Heart right ventricle (tissue), 16 donors: ENCODE data around the gene CCNO. TPM values are rescaled to one million over a fixed set of nuclear protein-coding genes. Genes with fewer than 3 reads are reported as not detected.

Source experiments
- ATAC-seq, 8 donors: fragments of 200-7000 bp; cut with Tn5 transposase; one replicate each; pipeline ENCODE4 v1.9.1; 2020; ENCODE audit warnings: mild to moderate bottlenecking in 8 of 8, moderate library complexity in 8 of 8, moderate number of reproducible peaks in 1 of 8
- DNase-seq, 2 donors: peaks; one replicate each; pipeline ENCODE4 v3.0.0-alpha.2; 2020
- H3K27ac ChIP-seq, 10 donors: fragments of 200-600 bp; sonication (generic) in 2 of 10; one replicate each; pipeline versions ENCODE4 v1.5.0 to v1.8.0; 2020 to 2022; ENCODE audit warnings: mild to moderate bottlenecking in 3 of 10
- H3K27me3 ChIP-seq, 7 donors: fragments of 200-600 bp; one replicate each; pipeline ENCODE4 v1.8.0; 2021 to 2022; ENCODE audit warnings: mild to moderate bottlenecking in 2 of 7
- H3K36me3 ChIP-seq, 9 donors: fragments of 200-600 bp; sonication (generic) in 1 of 9; one replicate each; pipeline versions ENCODE4 v1.5.0 to v1.8.0; 2020 to 2022; ENCODE audit warnings: mild to moderate bottlenecking in 2 of 9
- H3K4me1 ChIP-seq, 9 donors: fragments of 200-600 bp; sonication (generic) in 1 of 9; one replicate each; pipeline versions ENCODE4 v1.5.0 to v1.8.0; 2020 to 2022; ENCODE audit warnings: mild to moderate bottlenecking in 4 of 9
- H3K4me3 ChIP-seq, 10 donors: fragments of 200-600 bp; sonication (generic) in 2 of 10; one replicate each; pipeline versions ENCODE4 v1.5.0 to v1.8.0; 2020 to 2022; ENCODE audit warnings: mild to moderate bottlenecking in 7 of 10, moderate library complexity in 2 of 10
- H3K9me3 ChIP-seq, 11 donors: fragments of 200-600 bp in 10 of 11; sonication (generic) in 2 of 11; one replicate each; pipeline versions ENCODE4 v1.5.0 to v1.8.0; 2013 to 2022; ENCODE audit warnings: mild to moderate bottlenecking in 2 of 11, control low read depth in 1 of 11, moderate library complexity in 1 of 11
- CTCF ChIP-seq, 9 donors: fragments of 200-600 bp; sonication (generic) in 2 of 9; IDR thresholded peaks; one replicate each; pipeline versions ENCODE4 v1.5.0 to v1.8.0; 2021 to 2022; ENCODE audit warnings: antibody characterized with exemption in 9 of 9, mild to moderate bottlenecking in 5 of 9, moderate library complexity in 1 of 9
- WGBS, 2 donors: extraction: QIAGEN DNeasy Blood & Tissue Kit; methylation state at CpG; one replicate each; pipeline ENCODE4 v1.1.7; 2013; ENCODE audit warnings: inconsistent platforms in 1 of 2; 5-methylcytosine and 5-hydroxymethylcytosine counted together
- intact Hi-C, 10 donors: fragments of 100-400 bp; cut with DNase I; formaldehyde crosslinking; loops; one replicate each; pipeline versions ENCODE4 v1.11.1 to v1.14.2; 2022
- polyA plus RNA-seq, 2 donors: library from polyadenylated mRNA; stranded (reverse); fragments of 200-250 nt; gene quantifications; one replicate each; pipeline ENCODE4 v1.2.3, GENCODE V29; 2013
- total RNA-seq, 10 donors: library from RNA; stranded (reverse); fragmentation: NEBNext Ultra II Directional in 3 of 10; extraction: Animal tissue kit (Norgen Biotek cat#: 25700) in 3 of 10; gene quantifications; one replicate each; pipeline versions ENCODE4 v1.2.1 to v1.2.4, GENCODE V29; 2021 to 2023
- donor health status: Arrhythmogenic right ventricular cardiomyopathy.
- donor health status: ischemic (EF 13 %, LVEDD 7.1; RV severe dilation, severe dysfunction).
- donor health status: healthy with polysubstance abuse.
- donor health status: DM: no; HTN: yes; CAD: no.
- donor health status: DM: no; HTN: no; CAD: no.
- donor health status: ischemic (EF 25% LVEDD 6.9; RV normal size, moderate dysfunction).
- donor health status: ischemic (EF 25% LVEDD 5.7; RV mildly dilated, moderate dysfunction).
- donor health status: healthy.
- donor health status: DM: yes; HTN: yes; CAD: no.
- donor health status: Ischemic cardiomyopathy.
- donor health status: ischemic (EF 35%, LVEDD 5.7; RV mildly dilated, moderate dysfunction).
- donor health status: nonischemic (EF 11% LVEDD 7.7; RV severe dilation, severe dysfunction).
- donor health status: DM: yes; HTN: yes; CAD: no.
- donor health status: PGD.
- donor health status: ischemic (EF 29% LVEDD 5.4; RV normal size, mild dysfunction).
- donor health status: nonischemic (EF 23%, LVEDD 6.1; RV moderate dilation, normal function).

CCNO gene
- total and polyA plus RNA-seq, 12 donors: 0.07 to 0.41 (median 0.15) TPM; not detected in 9

DNA sequence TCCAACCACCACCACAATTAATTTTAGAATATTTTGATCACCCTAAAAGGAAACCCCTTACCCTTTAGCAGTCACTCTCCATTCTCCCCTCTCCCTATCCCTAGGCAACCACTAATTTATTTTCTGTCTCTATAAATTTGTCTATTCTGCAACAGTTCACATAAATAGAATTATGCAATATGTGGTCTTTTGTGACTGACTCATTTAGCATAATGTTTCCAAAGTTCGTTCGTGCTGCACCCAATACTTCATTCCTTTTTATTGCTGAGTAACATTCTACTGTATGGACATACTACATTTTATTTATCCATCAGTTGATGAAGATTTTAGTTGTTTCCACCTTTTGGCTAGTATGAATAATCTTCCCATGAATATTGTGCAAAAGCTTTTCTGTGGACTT is 42.2 kb downstream of the CCNO start:
- no peak for TF ChIP-seq CTCF (IDR thresholded peaks at IDR 0.05)
- intact Hi-C loops: no loop called here
- H3K36me3 ChIP-seq: no peaks in the 10 kb centered on the region
- DNase-seq (no peak), ATAC-seq (no peak)
- no peak overlapping the region for H3K27ac ChIP-seq
- H3K27me3 ChIP-seq: peaks cover 0 to 100% (median 79%) of the 10 kb centered on the region in 7 donors
- H3K4me1 ChIP-seq: no peaks in the 10 kb centered on the region
- H3K9me3 ChIP-seq: no peaks in the 10 kb centered on the region
- WGBS, 2 donors: 85 to 92% methylated on average over 2 of the region's 2 CpGs
- no peak overlapping the region for H3K4me3 ChIP-seq

- TF ChIP-seq CTCF (IDR thresholded peaks at IDR 0.05): no peak
- Histone ChIP-seq H3K4me3 (no peak overlapping the region), H3K9me3 (no peaks in the 10 kb centered on the region), H3K4me1 (no peaks in the 10 kb centered on the region), H3K27ac (no peak overlapping the region), H3K27me3 (peaks cover 0 to 99% (median 87%) of the 10 kb centered on the region in 7 donors), H3K36me3 (no peaks in the 10 kb centered on the region)
- intact Hi-C loops: no loop called here
- DNase-seq: no peak
- WGBS, 2 donors: 60 to 64% methylated on average over 6 of the region's 6 CpGs
- ATAC-seq: no peak
Observed at GRCh38 chr5:55188656-55189540, 44.5 kb downstream of the CCNO start.

DNA sequence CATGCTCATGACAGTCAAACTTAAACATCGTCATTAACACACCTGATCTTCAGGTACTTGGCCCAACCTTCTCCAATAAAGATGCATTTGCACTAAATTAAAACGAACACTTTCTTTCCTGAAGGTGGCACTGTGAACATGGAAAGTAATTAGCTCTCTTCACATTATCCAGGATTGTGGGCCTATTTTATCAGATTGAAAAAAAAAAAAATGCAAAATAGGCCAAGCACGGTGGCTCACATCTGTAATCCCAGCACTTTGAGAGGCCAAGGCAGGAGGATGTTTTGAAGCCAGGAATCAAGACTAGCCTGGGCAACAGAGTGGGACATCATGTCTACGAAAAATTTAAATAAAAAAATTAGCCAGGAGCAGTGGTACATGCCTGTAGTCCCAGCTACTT is 46.0 kb downstream of the CCNO start:
- Histone ChIP-seq H3K4me1 (no peaks in the 10 kb centered on the region), H3K36me3 (no peaks in the 10 kb centered on the region), H3K27me3 (peaks cover 0 to 99% (median 92%) of the 10 kb centered on the region in 7 donors), H3K9me3 (peaks cover 0 to 6% (median 0%) of the 10 kb centered on the region in 11 donors), H3K27ac (no peak overlapping the region), H3K4me3 (no peak overlapping the region)
- DNase-seq (no peak), ATAC-seq (no peak)
- WGBS, 2 donors: 50 to 52% methylated on average over 4 of the region's 4 CpGs
- TF ChIP-seq CTCF (IDR thresholded peaks at IDR 0.05): peak in 2 of 9 donors; percentile 4 to 19
- intact Hi-C loops: no loop called here

Other genes with a start within 250 kb of the CCNO start
- 1 to 10 TPM in 2 of 10 donors, under 1 TPM in 7, not detected in 1; 0.13 to 2.0 (median 0.74) TPM for gene ESM1, start 248.0 kb downstream of the CCNO start, total RNA-seq
- gene ESM1, start 248.0 kb downstream of the CCNO start, polyA plus RNA-seq: under 1 TPM in 1 of 2 donors, not detected in 1; 0.72 TPM
- gene GZMK, start 209.4 kb downstream of the CCNO start, total RNA-seq: 1 to 10 TPM in 2 of 10 donors, under 1 TPM in 4, not detected in 4; 0.17 to 6.0 (median 0.70) TPM
- under 1 TPM; 0.29 to 0.32 TPM for gene GZMK, start 209.4 kb downstream of the CCNO start, polyA plus RNA-seq
- 10 to 100 TPM in 1 of 10 donors, 1 to 10 TPM in 1, under 1 TPM in 6, not detected in 2; 0.26 to 13.2 (median 0.70) TPM for gene GZMA, start 131.0 kb downstream of the CCNO start, total RNA-seq
- gene GZMA, start 131.0 kb downstream of the CCNO start, polyA plus RNA-seq: 1 to 10 TPM in 1 of 2 donors, under 1 TPM in 1; 0.83 to 2.8 TPM
- gene GPX8, start 73.4 kb downstream of the CCNO start, total RNA-seq: 10 to 100 TPM in 2 of 10 donors, 1 to 10 TPM in 8; 3.0 to 13.5 (median 6.0) TPM
- gene GPX8, start 73.4 kb downstream of the CCNO start, polyA plus RNA-seq: 10 to 100 TPM in 1 of 2 donors, 1 to 10 TPM in 1; 4.8 to 10.9 TPM
- not detected for gene CDC20B, start 60.4 kb downstream of the CCNO start, total RNA-seq
- not detected for gene CDC20B, start 60.4 kb downstream of the CCNO start, polyA plus RNA-seq
- gene MCIDAS, start 6.3 kb downstream of the CCNO start, total RNA-seq: not detected
- not detected for gene MCIDAS, start 6.3 kb downstream of the CCNO start, polyA plus RNA-seq
- 10 to 100 TPM; 19.3 to 25.8 (median 21.7) TPM for gene DHX29, start 74.1 kb upstream of the CCNO start, total RNA-seq
- 10 to 100 TPM in 1 of 2 donors, 1 to 10 TPM in 1; 7.6 to 10.0 TPM for gene DHX29, start 74.1 kb upstream of the CCNO start, polyA plus RNA-seq
- 10 to 100 TPM; 58.5 to 69.9 (median 62.4) TPM for gene MTREX, start 74.4 kb upstream of the CCNO start, total RNA-seq
- gene MTREX, start 74.4 kb upstream of the CCNO start, polyA plus RNA-seq: 10 to 100 TPM; 17.9 to 24.6 TPM